GM18517 (cell line): Measurements from ENCODE around the gene ZBTB48.

Source experiments
- ATAC-seq: cut with Tn5 transposase; IDR thresholded peaks from one replicate; pipeline ENCODE4 v1.9.1; 2021; ENCODE audit warnings: mild to moderate bottlenecking, moderate library complexity; ENCODE audit not compliant: unreplicated experiment

Gene ZBTB48

DNA sequence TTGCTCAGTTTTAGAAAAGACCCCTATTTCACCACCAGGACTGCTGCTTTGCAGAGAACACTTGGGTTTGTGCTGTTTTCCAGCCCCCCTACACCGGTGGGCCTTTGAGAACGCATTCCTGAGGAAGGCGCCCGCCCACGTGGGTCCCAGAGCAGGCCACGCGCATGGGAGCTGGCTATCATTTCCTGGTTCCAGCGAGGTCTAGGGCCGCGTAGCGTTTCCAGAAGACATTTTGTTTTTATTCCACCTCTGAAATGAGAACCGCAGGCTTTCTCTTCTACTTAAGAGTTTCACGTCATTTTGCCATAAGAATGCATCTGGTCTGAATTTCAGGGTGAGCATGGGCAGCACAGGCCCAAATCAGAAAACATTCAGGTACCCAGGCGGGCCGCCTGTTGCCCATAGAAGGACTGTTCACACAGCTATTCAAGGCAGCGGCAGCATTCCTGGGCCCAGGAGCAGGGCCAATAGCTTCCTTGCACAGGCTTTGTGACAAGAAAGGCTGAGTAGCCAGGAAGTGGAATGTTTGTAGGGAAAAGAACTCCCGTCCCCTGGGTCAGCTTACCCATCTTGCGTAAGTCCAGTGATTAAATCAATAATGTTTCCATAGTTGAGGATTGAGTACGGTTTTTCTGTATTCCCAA lies 24.2 kb downstream of the ZBTB48 start:
- ATAC-seq = no peak

DNA sequence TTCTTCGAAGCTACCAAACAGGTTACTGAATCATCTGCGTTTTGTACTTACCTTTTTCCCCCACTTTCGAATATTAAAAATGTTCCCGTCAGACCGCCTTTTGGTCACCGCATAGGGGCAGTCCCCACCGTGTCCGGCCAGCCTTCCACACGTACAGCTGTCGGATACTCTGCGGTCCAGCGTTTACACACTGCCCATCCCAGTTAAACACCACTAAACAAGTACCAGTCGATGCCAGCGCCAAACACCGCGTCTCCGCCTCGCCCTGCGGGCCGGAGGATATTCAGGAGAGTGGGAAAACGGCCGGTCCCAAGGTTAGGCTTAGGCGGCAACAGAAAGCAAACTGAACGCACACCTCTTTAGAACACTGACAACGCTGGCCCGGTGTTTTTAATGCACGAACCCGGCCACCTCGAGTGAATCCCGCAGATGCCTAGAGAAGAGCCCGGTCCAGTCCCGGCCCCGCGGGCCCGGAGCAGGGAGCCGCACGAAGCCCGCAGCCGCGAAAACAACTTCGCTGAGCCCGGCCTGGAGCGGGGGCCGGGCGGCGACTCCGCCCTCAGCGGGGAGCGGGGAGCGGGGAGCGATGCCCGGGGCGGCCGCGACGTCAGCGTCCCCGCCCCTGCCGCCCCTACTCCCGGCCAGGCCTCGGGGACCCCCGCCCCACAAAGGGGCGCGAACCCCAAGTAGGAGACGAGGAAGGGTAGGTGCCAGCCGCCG lies 33.0 kb downstream of the ZBTB48 start:
- ATAC-seq = peak; percentile 3

DNA sequence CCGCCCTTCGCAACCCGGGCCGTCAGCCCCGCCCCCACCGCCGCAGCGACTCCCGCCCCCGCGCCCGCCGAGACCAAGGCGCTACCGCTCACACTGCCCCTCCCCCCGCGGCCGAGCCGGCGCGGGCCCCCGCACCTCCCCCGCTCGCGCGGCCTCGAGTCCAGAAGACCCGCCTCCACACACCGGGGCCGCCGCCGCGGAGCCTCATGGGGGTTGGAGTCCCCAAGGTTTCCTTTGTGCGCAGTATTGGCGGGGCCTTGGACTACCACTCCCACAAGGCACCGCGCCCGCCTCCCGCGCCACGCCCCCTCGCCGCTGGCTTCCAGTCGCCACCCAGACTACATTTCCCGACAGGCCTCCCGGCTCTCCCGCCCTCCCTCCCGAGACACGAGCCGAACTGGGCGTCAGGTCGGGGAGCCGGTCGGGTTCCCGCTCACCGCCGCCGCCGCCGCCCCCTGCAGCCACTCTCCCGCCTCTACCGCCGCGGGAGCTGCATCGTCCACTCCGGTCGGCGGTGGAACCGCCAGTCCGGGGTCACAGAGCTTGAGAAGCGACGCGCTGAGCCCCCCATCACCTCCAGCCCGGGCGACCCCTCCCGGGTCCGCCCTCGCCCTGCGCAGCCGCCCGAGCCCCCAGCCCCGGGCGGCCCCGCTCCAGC lies 33.7 kb downstream of the ZBTB48 start, which contains the start of gene PHF13:
Gene PHF13, plus strand, starts transcription at position 371 of the 658 bp plus-strand sequence. CDS start 336 bp downstream, outside the sequence.
- peak; percentile 90 for ATAC-seq

DNA sequence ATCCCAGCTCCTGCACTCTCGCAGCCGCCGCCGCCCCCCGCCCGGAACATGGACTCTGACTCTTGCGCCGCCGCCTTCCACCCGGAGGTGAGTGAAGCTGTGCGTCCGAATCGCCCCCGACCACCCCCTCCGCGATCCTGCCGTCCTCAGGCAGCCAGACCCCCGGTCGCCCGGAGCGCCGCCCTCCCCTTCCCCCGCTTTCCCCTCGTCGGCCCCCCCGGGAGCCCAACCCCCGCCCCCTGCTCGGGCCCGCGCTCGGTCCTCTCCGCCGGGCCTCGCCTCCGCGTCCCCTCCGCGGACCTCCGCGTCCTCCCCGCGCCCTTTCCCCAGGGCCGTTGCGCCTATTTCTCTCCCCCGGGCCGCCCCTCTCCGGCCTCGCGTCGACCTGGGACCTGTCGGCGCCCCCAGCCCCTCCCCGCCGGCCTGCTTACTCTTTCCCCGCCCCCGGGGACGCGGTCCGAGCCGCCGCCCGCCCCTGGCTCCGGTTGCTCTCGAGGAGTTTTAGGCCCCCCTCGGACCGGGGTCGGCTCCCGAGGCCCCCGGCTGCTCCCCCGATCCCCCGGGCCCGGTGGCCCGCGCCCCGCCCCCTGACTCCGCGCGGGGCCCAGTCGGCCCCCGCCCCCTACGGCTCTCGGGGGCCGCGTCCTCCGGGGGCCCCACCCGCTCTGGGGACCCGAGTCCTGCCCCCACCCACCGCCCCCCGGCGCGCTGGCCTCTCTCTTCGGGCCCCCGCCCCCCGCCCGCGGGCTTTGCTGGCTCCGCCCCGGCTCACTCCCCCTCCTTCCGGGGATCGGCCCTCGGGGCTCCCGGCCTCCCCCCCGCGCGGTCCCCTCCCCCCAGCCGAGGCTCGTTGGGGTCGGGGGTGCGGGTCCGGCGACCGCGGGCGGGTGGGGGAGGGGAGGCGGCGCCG lies 34.5 kb downstream of the ZBTB48 start:
- no peak for ATAC-seq

DNA sequence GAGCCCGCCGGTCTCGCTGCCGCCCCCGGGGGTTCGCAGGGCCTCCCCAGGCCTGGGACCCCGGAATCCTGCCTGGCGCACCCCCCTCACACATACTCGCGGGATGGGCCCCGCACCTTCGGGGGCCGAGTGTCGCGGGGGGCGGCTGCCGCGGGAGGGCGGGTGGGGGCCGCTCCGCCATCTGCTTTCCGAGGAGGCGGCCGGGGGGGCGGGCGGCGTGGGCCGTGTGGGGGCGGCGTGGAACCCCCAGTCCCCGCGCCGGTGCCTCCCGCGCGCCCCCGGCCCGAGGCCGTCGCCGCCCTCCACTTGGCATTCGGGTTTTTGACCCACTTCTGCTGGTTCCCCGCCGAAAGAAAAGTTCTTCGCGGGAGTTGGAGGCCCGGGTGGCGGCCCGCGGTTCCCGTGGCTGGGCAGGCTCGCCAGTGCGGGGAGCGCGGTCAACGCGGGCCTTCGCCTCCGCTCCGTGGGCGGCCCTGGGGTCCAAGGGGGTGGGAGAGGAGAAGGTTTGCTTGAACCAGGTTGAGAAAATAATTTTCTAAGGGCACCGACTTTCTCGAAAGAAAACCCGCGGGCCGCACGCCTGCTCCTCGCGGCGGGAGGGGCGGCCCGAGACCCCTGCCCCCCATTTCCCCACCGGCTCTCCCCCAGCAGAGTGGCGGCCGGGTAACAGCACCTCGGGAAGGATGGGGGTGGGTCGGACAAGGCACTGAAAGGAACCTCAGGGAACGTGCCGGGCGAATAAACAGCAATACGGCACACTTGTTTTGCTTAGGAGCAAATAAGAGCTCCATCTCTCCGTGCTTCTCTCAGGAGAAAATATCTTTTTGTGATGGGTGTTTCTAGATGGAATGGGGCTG lies 35.4 kb downstream of the ZBTB48 start:
- no peak for ATAC-seq

DNA sequence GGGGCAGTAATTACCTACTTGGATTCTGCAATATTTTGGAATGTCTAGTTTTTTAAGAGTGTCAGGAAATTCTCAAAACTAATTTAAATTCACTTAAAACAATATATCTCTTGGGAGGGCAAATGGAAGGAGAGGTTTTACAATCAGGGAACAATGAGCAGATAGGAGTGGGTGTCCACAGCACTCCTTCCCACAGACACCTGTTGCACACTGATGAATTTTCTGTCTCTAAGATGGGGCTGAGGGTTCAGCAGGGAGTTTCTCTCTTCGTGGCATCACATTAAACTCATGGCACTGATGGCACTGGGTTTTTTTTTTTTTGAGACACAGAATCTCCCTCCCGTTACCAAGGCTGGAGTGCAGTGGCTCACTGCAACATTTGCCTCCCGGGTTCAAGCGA lies 39.3 kb downstream of the ZBTB48 start:
- no peak for ATAC-seq

DNA sequence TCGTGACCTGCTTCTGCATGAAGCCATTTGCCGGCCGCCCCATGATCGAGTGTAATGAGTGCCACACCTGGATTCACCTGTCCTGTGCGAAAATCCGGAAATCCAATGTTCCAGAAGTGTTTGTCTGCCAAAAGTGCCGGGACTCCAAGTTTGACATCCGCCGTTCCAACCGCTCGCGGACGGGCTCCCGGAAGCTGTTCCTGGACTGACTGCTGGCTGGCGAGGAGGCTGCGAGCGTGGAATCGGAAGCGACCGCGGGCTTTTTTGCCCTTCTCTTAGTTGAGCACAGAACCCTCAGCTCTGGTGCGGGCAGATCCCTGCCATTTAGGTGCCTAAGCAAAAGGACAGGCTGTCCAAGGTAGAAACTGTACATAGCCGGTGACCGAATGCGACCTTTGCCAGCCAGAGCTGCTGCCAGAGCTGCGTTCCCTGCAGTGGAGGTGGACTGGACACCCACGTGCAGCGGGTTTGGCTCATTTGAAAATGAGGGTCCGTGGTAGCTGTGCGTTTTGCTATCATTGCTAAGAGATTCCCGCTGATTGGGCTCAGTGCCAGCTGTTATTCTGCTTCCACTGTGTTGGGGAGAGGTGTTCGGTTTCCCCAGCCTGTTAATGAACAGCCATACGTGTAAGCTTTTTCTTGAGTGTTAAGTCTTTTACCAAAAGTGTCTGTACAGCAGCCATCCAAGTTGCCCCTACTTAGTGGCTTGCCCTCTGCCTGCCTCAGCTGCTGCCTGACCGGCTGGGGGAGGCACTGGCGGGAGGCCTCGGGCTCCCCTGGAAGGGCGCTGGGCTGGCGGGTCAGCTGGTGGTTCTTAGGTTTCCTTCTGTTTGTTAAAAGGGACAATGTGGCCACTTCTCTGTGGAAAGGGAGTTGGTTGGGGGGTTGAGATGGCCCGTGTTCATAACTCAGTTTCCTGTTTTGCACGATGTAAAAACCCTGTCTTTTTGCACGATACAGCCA lies 41.9 kb downstream of the ZBTB48 start:
- no peak for ATAC-seq

DNA sequence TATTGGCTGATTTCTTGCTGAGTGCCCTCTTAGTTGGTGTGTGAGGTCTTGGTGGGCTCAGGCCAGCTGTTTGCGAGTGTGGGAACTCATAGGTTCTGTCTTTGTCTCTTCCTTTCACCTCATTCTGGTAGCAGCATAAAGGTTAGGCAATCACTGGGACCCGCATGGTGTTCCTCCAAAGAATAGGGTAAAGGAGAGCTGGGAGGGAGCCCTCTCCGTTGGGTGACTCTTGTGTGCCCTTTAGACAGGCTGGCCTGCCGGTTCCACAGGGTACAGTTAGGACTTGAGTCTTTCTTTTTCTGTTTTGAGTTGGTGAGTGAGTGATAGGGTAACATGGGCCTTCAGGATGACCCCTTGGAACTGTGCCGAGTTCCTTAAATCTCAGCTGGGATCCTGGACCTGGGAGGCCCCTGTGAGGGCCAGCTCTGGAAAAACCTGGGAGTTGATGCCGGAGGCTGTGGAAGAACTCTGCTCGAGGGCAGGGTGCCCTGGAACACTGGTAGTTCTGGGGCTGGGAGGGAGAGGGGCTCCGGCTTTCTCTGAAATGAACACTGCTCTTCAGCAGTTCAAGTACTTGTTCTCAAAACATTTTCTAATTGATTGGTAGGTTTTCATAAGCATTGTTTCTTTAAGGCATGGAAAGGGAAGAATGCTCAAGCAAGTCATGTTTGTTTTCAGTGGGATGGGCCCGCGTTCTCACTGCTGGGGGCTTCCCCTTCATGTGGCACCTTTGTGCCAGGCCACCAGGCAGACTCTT lies 42.8 kb downstream of the ZBTB48 start:
- ATAC-seq = no peak

DNA sequence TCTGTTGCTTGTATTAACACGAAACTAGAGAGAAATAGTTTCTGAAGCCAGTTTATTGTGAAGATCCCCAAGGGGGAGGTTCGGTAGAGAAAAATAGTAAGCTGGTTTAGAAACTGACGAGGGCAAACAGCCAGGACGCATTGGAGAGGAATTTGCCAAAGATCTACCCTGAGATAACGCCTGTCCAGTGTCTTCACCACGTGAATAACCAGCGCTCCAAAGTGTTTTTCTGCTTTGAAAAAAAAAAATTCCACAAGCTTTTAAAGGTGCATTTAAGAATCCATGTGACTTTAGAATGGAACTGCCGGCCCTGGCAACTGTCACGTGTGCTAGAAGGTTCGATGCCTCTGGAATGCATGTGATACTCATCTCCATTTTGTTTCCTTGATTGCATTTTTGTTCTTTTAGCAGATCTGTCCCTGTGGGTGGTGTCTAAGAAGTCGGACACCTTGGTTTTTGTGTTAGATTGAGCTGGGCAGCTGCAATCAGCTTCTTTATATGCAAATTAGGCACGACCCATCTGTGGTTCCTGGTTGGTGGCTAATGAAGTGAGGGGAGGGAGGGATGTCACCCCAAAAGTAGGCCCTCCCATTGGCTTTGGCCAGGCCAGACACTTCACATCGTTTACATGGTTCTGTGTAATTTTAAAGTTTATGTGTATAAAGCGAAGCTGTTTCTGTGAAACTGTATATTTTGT lies 43.6 kb downstream of the ZBTB48 start:
- no peak for ATAC-seq

DNA sequence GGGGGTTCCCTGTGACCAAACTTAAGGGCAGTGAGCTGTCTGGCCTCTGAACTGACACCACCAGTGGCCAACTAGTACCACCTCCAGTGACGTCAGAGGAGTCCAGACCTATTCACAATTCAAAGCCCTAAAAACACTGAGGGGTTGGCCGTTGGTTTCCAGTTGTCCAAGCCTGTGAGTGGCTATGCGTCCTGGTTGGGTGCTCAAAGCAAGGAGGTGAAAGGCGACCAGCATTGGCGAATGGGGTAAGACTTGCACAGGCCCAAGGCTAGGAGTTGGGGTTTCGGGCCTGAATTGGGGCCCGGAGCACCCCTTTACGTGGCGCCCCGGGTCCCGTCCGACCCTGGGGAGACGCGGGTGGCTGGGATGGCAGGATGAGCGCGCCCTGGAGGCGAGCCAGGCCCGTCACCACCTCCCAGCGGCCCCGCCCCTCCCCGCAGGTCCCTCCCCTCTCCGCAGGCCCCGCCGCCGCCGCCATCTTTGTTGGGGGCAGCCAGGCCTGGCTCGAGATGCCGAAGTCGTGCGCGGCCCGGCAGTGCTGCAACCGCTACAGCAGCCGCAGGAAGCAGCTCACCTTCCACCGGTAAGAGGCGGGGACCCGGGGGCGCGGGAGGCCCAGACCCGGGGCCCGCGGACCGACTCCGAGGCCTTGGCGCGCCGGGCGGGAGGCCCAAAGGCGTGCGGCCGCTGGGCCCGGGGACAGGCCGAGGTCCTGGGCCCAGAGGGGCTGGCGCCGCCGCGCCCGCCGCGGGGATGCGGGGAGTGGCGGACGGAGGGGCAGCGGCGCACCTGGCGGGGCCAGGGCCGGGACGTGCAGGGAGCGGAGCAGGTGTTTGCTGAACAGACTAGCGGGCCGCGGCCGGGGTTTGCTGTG lies 45.2 kb downstream of the ZBTB48 start, which contains the start of gene THAP3:
Gene THAP3, plus strand, starts transcription at position 159 of the 874 bp plus-strand sequence. Its CDS starts 351 bp downstream, at position 510.
- ATAC-seq = peak; percentile 69

DNA sequence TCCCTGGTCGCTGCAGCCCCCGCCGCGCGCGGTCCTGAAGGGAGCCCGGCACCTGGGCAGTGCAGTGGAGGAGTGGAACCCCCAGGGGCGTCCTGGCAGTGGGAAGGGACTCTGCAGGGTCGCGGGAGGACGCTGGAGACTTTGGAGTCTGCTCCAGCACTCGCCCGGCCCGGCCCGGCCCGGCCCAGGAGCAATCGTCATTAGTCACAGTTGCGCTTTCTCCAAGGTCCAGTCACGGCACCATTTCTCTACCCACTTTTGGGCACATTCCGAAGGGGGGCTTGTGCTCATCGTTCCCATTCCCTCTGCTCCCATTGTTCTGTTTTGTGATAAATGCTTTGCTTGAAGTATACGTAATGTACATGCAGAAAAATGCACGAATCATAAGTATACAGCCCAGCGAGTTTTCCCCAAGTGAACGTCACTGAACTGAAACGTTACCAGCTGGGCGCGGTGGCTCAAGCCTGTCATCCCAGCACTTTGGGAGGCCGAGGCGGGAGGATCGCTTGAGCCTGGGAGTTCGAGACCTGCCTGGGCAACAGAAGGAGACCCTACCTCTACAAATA lies 45.9 kb downstream of the ZBTB48 start:
- ATAC-seq = peak; percentile 26

DNA sequence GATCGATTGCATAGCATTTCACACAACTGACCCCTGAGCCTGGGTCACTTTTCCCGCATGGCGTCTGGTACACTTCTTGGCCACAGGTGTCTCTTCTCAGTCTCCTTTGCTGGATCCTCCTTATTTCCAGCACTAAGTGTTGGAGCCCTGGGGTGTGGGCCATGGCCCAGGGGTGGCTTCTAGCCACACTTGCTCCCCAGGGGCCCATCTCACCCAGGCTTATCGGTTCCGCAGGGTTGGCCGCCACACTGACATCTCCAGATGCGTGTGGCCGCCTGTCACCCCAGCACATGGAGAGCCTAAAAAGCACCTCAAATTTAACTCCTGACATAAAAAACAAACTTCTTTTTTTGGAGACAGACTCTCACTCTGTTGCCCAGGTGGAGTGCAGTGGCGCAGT lies 47.2 kb downstream of the ZBTB48 start:
- ATAC-seq = no peak

DNA sequence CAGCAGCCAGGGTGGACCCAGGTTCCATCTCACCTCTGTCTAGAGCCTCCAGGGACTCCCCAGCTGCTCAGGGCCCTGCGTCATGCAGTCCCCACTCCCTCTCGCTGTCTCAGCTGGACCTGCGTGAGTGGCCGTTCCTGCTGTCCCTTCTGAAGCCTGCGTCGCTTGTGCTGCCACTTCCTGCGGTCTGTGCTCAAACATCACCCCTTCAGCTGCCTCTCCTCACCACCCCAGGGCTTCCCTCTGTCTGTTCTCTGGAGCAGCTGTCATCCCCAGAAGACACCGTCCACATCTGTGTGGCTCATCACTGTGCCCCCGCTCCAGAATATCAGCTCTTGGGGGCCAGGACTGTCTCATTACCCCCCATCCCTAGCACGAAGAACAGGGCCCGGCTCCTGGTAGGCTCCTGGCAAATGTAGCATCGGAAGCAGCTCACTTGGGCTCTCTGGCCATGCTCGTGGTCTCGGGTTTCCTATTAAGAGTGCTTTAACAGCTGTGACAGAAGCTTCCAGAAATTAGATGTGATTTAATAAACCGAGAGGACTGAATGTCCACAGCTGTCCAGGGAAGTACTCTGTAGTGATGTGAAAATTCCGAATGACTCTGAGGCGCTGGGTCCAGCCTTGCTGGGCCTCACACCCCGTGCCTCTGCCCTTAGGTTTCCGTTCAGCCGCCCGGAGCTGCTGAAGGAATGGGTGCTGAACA lies 48.2 kb downstream of the ZBTB48 start:
- no peak for ATAC-seq

DNA sequence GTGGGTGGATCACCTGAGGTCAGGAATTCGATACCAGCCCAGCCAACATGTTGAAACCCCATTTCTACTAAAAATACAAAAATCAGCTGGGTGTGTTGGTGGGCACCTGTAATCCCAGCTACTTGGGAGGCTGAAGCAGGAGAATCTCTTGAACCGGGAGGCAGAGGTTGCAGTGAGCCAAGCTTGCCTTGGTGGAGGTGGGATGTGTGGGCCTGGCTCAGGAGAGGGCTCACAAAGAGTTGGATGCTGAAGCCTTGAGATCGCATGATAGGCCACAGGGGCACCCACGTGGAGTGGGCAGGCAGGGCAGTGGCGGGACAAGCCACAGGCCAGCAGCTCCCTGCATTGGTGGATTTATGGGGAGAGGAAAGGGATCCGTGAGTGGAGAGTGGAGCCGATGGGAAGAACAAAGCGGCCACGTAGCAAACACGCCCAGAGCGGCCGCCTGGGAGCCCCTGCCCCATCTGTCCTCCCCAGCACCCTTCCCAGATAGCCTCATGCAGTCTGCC lies 49.2 kb downstream of the ZBTB48 start:
- no peak for ATAC-seq

DNA sequence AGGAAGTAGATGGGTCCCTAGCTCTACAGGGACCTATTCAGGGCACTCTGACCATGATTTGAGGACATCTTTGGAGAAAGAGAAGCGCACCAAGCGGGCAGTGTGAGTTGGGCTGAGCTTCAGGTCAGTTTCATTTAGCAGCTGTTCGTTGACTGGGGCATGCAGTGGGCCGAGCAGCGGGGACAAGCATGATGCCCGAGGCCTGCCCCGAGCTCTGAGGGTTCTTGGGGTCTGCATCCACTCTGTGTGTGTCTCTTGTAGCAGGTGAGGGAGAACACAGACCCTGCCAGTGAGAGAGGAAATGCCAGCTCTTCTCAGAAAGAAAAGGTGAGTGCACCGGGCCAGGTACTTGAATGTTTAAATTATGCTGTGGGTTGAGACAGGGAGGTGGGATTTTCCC lies 50.2 kb downstream of the ZBTB48 start:
- no peak for ATAC-seq
